Measurements from ENCODE around the gene CDYL2. TPM values are rescaled to one million over a fixed set of nuclear protein-coding genes. Genes with fewer than 3 reads are reported as not detected.

Gene CDYL2
- total RNA-seq, 1 donor from 2014 or later: 4.9 TPM

GRCh38 chr16:80570106-80570478, 234.3 kb downstream of the CDYL2 start:
- no peak overlapping the region for H3K4me2 ChIP-seq
- no peak for DNase-seq (ENCODE audit: low spot score)
- no peak overlapping the region for H3K27ac ChIP-seq
- no peaks in the 10 kb centered on the region for H3F3A ChIP-seq (ENCODE audit: low read depth)
- H3K27ac Mint-ChIP-seq: no peak overlapping the region
- H3K4me1 ChIP-seq: peaks cover 3% of the 10 kb centered on the region
- no peaks in the 10 kb centered on the region for H3K4me1 Mint-ChIP-seq
- no peaks in the 10 kb centered on the region for H3K9me3 ChIP-seq (ENCODE audit: low read depth)
- no peaks in the 10 kb centered on the region for H4K20me1 ChIP-seq (ENCODE audit: low read depth)
- H3K4me3 Mint-ChIP-seq: no peak overlapping the region
- no peak overlapping the region for H3K9ac ChIP-seq
- H3K4me3 ChIP-seq: no peak overlapping the region
- H3K9me3 Mint-ChIP-seq: no peaks in the 10 kb centered on the region
- no peak overlapping the region for H2AFZ ChIP-seq (replicated peaks)
- TF ChIP-seq EZH2 (IDR thresholded peaks at IDR 0.05) (no peak), EZH2phosphoT487 (IDR thresholded peaks at IDR 0.05) (no peak), CTCF (IDR thresholded peaks at IDR 0.05) (no peak)
- H3K36me3 Mint-ChIP-seq: no peaks in the 10 kb centered on the region
- no peaks in the 10 kb centered on the region for H3K27me3 ChIP-seq
- H3K79me2 ChIP-seq (ENCODE audit: low read depth): no peaks in the 10 kb centered on the region
- H3K36me3 ChIP-seq: no peaks in the 10 kb centered on the region
- H3K27me3 Mint-ChIP-seq (ENCODE audit: insufficient read depth, low read depth): peaks cover 2% of the 10 kb centered on the region

- Histone ChIP-seq H4K20me1 (ENCODE audit: low read depth) (no peaks in the 10 kb centered on the region), H3K36me3 (no peaks in the 10 kb centered on the region), H3K9ac (no peak overlapping the region), H3K79me2 (ENCODE audit: low read depth) (no peaks in the 10 kb centered on the region), H3K9me3 (ENCODE audit: low read depth) (no peaks in the 10 kb centered on the region), H2AFZ (replicated peaks) (no peak overlapping the region), H3K4me3 (no peak overlapping the region), H3K27me3 (no peaks in the 10 kb centered on the region), H3F3A (ENCODE audit: low read depth) (no peaks in the 10 kb centered on the region), H3K27ac (no peak overlapping the region), H3K4me1 (peaks cover 3% of the 10 kb centered on the region), H3K4me2 (no peak overlapping the region)
- H3K4me1 Mint-ChIP-seq: no peaks in the 10 kb centered on the region
- no peak for TF ChIP-seq EZH2phosphoT487 (IDR thresholded peaks at IDR 0.05)
- TF ChIP-seq CTCF (IDR thresholded peaks at IDR 0.05): no peak
- TF ChIP-seq EZH2 (IDR thresholded peaks at IDR 0.05): no peak
- peaks cover 2% of the 10 kb centered on the region for H3K27me3 Mint-ChIP-seq (ENCODE audit: insufficient read depth, low read depth)
- H3K36me3 Mint-ChIP-seq: no peaks in the 10 kb centered on the region
- no peak overlapping the region for H3K27ac Mint-ChIP-seq
- no peak for DNase-seq (ENCODE audit: low spot score)
- H3K9me3 Mint-ChIP-seq: no peaks in the 10 kb centered on the region
- no peak overlapping the region for H3K4me3 Mint-ChIP-seq
Measured at GRCh38 chr16:80569440-80570105, 234.8 kb downstream of the CDYL2 start.

- H3K36me3 Mint-ChIP-seq: no peaks in the 10 kb centered on the region
- no peak overlapping the region for H2AFZ ChIP-seq (replicated peaks)
- TF ChIP-seq CTCF (IDR thresholded peaks at IDR 0.05) (no peak), EZH2phosphoT487 (IDR thresholded peaks at IDR 0.05) (no peak), EZH2 (IDR thresholded peaks at IDR 0.05) (no peak)
- H3K9me3 ChIP-seq (ENCODE audit: low read depth): no peaks in the 10 kb centered on the region
- no peak overlapping the region for H3K4me2 ChIP-seq
- H3K27me3 Mint-ChIP-seq (ENCODE audit: insufficient read depth, low read depth): peaks cover 2% of the 10 kb centered on the region
- no peaks in the 10 kb centered on the region for H3K4me1 Mint-ChIP-seq
- H3K9ac ChIP-seq: no peak overlapping the region
- no peaks in the 10 kb centered on the region for H4K20me1 ChIP-seq (ENCODE audit: low read depth)
- no peak overlapping the region for H3K27ac ChIP-seq
- H3K36me3 ChIP-seq: no peaks in the 10 kb centered on the region
- H3K4me3 Mint-ChIP-seq: no peak overlapping the region
- DNase-seq (ENCODE audit: low spot score): no peak
- H3K27ac Mint-ChIP-seq: no peak overlapping the region
- H3F3A ChIP-seq (ENCODE audit: low read depth): no peaks in the 10 kb centered on the region
- H3K79me2 ChIP-seq (ENCODE audit: low read depth): no peaks in the 10 kb centered on the region
- H3K4me3 ChIP-seq: no peak overlapping the region
- no peaks in the 10 kb centered on the region for H3K9me3 Mint-ChIP-seq
- H3K27me3 ChIP-seq: peaks cover 9% of the 10 kb centered on the region
- H3K4me1 ChIP-seq: no peaks in the 10 kb centered on the region
Measured at GRCh38 chr16:80564394-80564793, 240.0 kb downstream of the CDYL2 start.
